Astrocyte (in vitro differentiated cells and primary cell): ENCODE data around the gene ZBP1. TPM values are rescaled to one million over a fixed set of nuclear protein-coding genes. Genes with fewer than 3 reads are reported as not detected.

Experiments
- DNase-seq: peaks from one replicate; pipeline ENCODE4 v3.0.0-alpha.2; 2010; ENCODE audit warnings: low read depth
- FAIRE-seq: peaks from 2 replicates; lab custom pipeline; 2011; peaks lifted over from hg19 to GRCh38; lab: Jason Lieb, UNC
- H2AFZ ChIP-seq: 2 replicates; pipeline ENCODE4 v1.6.0; 2012; ENCODE audit warnings: low read depth, low read length, inconsistent platforms
- H3K27ac ChIP-seq: 2 replicates; pipeline ENCODE4 v1.5.1; 2011; ENCODE audit warnings: low read depth, low read length, inconsistent platforms
- H3K27me3 ChIP-seq: 2 replicates; pipeline ENCODE4 v1.6.0; 2011; ENCODE audit warnings: low read length, inconsistent platforms; ENCODE audit not compliant: insufficient read depth
- H3K36me3 ChIP-seq: 2 replicates; pipeline ENCODE4 v1.5.1; 2011; ENCODE audit warnings: low read length, inconsistent platforms; ENCODE audit not compliant: insufficient read depth
- H3K4me1 ChIP-seq: 2 replicates; pipeline ENCODE4 v1.5.1; 2011; ENCODE audit warnings: low read length, inconsistent platforms; ENCODE audit not compliant: insufficient read depth
- H3K4me2 ChIP-seq: 2 replicates; pipeline ENCODE4 v1.6.0; 2012; ENCODE audit warnings: low read length, inconsistent platforms
- H3K4me3 ChIP-seq: 2 replicates; pipeline ENCODE4 v1.5.1; 2011; ENCODE audit warnings: low read depth, mild to moderate bottlenecking, low read length, inconsistent platforms; ENCODE audit not compliant: insufficient read depth
- H3K79me2 ChIP-seq: 2 replicates; pipeline ENCODE4 v1.6.0; 2012; ENCODE audit warnings: mild to moderate bottlenecking, low read length, inconsistent platforms; ENCODE audit not compliant: insufficient read depth
- H3K9ac ChIP-seq: 2 replicates; pipeline ENCODE4 v1.6.0; 2012; ENCODE audit warnings: mild to moderate bottlenecking, low read length, inconsistent platforms
- H3K9me3 ChIP-seq: 2 replicates; pipeline ENCODE4 v1.5.1; 2012; ENCODE audit warnings: low read depth, mild to moderate bottlenecking, low read length, inconsistent platforms; ENCODE audit not compliant: insufficient read depth
- H4K20me1 ChIP-seq: 2 replicates; pipeline ENCODE4 v1.6.0; 2012; ENCODE audit warnings: low read length, inconsistent platforms; ENCODE audit not compliant: insufficient read depth
- H3K27ac Mint-ChIP-seq: one replicate; pipeline ENCODE4 v1.8.0; 2021; ENCODE audit warnings: mild to moderate bottlenecking, mixed read lengths; ENCODE audit not compliant: unreplicated experiment
- H3K27me3 Mint-ChIP-seq: one replicate; pipeline ENCODE4 v1.8.0; 2021; ENCODE audit warnings: low read depth, mixed read lengths; ENCODE audit not compliant: unreplicated experiment
- H3K36me3 Mint-ChIP-seq: one replicate; pipeline ENCODE4 v1.8.0; 2021; ENCODE audit warnings: low read depth, mixed read lengths; ENCODE audit not compliant: unreplicated experiment
- H3K4me1 Mint-ChIP-seq: one replicate; pipeline ENCODE4 v1.8.0; 2021; ENCODE audit warnings: low read depth, mixed read lengths; ENCODE audit not compliant: unreplicated experiment
- H3K4me3 Mint-ChIP-seq: one replicate; pipeline ENCODE4 v1.8.0; 2021; ENCODE audit warnings: mild to moderate bottlenecking, moderate library complexity, mixed read lengths; ENCODE audit not compliant: unreplicated experiment
- H3K9me3 Mint-ChIP-seq: one replicate; pipeline ENCODE4 v1.8.0; 2021; ENCODE audit warnings: mild to moderate bottlenecking, mixed read lengths; ENCODE audit not compliant: unreplicated experiment
- EZH2 ChIP-seq: IDR thresholded peaks from 2 replicates; pipeline ENCODE4 v1.6.1; 2012; ENCODE audit warnings: mild to moderate bottlenecking, low read length, inconsistent platforms; ENCODE audit not compliant: insufficient read depth
- total RNA-seq: library from RNA; stranded (reverse); gene quantifications from 2 replicates; pipeline ENCODE4 v1.2.1, GENCODE V29; 2021
- TF ChIP-seq, protein P1 (sequence below): IDR thresholded peaks from 2 replicates; pipeline ENCODE4 v1.5.1; 2011; ENCODE audit warnings: low read depth, mild to moderate bottlenecking, inconsistent platforms, low read length, moderate library complexity; ENCODE audit not compliant: insufficient read depth

Gene ZBP1
- total RNA-seq, 1 donor from 2014 or later = not detected

DNA sequence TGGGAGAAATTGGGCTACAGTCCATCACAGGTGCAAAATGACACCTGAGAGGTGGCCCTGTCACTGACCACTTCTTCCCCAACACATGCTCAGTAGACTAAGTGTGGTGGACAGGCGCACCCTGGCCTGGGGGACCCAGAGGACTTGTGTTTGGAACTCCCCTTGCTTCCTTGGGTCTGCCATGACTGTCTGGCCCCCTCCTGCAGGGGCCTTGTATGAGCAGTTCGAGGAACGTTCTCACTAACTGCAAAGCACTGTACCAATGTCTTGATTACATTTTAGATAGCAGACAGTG lies 63.3 kb downstream of the ZBP1 start:
- Mint-ChIP-seq H3K4me3 (no peak overlapping the region), H3K27me3 (peaks cover 65% of the 10 kb centered on the region), H3K36me3 (no peaks in the 10 kb centered on the region), H3K27ac (peak overlapping the region; percentile 91), H3K9me3 (peaks cover 3% of the 10 kb centered on the region), H3K4me1 (peaks cover 6% of the 10 kb centered on the region)
- no peak overlapping the region for H3K9ac ChIP-seq
- H3K4me1 ChIP-seq = no peaks in the 10 kb centered on the region
- TF ChIP-seq, protein P1, sequence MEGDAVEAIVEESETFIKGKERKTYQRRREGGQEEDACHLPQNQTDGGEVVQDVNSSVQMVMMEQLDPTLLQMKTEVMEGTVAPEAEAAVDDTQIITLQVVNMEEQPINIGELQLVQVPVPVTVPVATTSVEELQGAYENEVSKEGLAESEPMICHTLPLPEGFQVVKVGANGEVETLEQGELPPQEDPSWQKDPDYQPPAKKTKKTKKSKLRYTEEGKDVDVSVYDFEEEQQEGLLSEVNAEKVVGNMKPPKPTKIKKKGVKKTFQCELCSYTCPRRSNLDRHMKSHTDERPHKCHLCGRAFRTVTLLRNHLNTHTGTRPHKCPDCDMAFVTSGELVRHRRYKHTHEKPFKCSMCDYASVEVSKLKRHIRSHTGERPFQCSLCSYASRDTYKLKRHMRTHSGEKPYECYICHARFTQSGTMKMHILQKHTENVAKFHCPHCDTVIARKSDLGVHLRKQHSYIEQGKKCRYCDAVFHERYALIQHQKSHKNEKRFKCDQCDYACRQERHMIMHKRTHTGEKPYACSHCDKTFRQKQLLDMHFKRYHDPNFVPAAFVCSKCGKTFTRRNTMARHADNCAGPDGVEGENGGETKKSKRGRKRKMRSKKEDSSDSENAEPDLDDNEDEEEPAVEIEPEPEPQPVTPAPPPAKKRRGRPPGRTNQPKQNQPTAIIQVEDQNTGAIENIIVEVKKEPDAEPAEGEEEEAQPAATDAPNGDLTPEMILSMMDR = no peak
- TF ChIP-seq EZH2 = no peak
- no peak overlapping the region for H3K27ac ChIP-seq
- H4K20me1 ChIP-seq = no peaks in the 10 kb centered on the region
- no peak for FAIRE-seq
- no peak overlapping the region for H2AFZ ChIP-seq
- H3K4me2 ChIP-seq = no peak overlapping the region
- no peaks in the 10 kb centered on the region for H3K79me2 ChIP-seq
- DNase-seq = no peak
- H3K27me3 ChIP-seq = peaks cover 58% of the 10 kb centered on the region
- no peaks in the 10 kb centered on the region for H3K9me3 ChIP-seq
- H3K36me3 ChIP-seq = no peaks in the 10 kb centered on the region
- no peak overlapping the region for H3K4me3 ChIP-seq

DNA sequence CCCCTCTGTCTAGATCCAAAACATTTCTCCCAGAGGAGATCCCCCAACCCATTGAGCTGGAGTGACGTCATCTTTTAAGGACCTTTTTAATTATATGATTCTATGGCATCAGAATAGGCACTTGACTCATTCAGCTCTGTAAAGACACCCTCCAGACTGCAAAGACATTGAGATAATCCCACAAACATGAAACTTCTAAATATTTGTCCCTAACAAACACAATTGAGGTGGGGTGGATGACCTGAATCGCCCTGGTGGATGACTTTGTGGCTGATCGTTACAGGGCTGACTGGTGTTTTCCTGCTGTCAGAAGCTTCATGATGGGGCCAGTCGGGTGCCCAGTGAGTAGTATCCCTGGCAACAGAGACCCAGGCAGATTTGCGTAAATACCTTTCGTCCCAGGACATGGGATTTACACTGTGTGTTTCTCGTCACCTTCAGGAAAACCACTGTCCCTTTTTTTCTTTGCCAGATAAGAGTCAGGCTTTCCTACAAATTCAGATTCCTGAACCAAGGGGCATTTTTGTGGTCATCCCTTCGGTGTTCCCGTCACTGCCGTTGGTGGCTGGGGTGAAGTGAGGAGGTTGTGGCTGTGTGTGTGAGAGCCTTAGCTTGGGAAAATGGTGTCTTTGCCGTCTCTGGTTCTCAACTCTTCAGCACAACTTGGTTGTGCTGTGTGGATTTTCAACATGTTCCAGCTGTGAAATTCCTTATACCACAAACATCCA lies 64.6 kb downstream of the ZBP1 start:
- no peaks in the 10 kb centered on the region for H3K36me3 ChIP-seq
- no peak for TF ChIP-seq EZH2
- TF ChIP-seq, protein P1 = no peak
- no peaks in the 10 kb centered on the region for H3K4me1 ChIP-seq
- peaks cover 57% of the 10 kb centered on the region for H3K27me3 ChIP-seq
- Mint-ChIP-seq H3K27ac (peak overlapping the region; percentile 91), H3K27me3 (peaks cover 53% of the 10 kb centered on the region), H3K4me3 (peak overlapping the region; percentile 25), H3K36me3 (no peaks in the 10 kb centered on the region), H3K9me3 (peaks cover 6% of the 10 kb centered on the region), H3K4me1 (peaks cover 6% of the 10 kb centered on the region)
- H4K20me1 ChIP-seq = no peaks in the 10 kb centered on the region
- H2AFZ ChIP-seq = no peak overlapping the region
- no peak overlapping the region for H3K9ac ChIP-seq
- H3K4me3 ChIP-seq = no peak overlapping the region
- no peaks in the 10 kb centered on the region for H3K9me3 ChIP-seq
- no peak overlapping the region for H3K27ac ChIP-seq
- FAIRE-seq (no peak), DNase-seq (no peak)
- no peaks in the 10 kb centered on the region for H3K79me2 ChIP-seq
- H3K4me2 ChIP-seq = no peak overlapping the region

Other genes with a start within 250 kb of the ZBP1 start
- 33.8 and 43.5 TPM in 2 replicates for gene RBM38, start 229.0 kb downstream of the ZBP1 start, total RNA-seq
- not detected in 2 replicates for gene CTCFL, start 95.3 kb downstream of the ZBP1 start, total RNA-seq
- not detected in 2 replicates for gene PCK1, start 59.3 kb downstream of the ZBP1 start, total RNA-seq
- gene PMEPA1, start 89.6 kb upstream of the ZBP1 start, total RNA-seq = 49.4 and 65.1 TPM in 2 replicates